GM21576 (cell line): ENCODE data around the gene OSCAR.
"Not testable (repeated sequence)": the region's sequence is repeated elsewhere in the genome, so short reads cannot be mapped to it uniquely, and the experiment has no call there.

Source experiments
- ATAC-seq: cut with Tn5 transposase; IDR thresholded peaks from one replicate; pipeline ENCODE4 v1.9.1; 2021; ENCODE audit warnings: mild to moderate bottlenecking, moderate library complexity; ENCODE audit not compliant: unreplicated experiment

Gene OSCAR

DNA sequence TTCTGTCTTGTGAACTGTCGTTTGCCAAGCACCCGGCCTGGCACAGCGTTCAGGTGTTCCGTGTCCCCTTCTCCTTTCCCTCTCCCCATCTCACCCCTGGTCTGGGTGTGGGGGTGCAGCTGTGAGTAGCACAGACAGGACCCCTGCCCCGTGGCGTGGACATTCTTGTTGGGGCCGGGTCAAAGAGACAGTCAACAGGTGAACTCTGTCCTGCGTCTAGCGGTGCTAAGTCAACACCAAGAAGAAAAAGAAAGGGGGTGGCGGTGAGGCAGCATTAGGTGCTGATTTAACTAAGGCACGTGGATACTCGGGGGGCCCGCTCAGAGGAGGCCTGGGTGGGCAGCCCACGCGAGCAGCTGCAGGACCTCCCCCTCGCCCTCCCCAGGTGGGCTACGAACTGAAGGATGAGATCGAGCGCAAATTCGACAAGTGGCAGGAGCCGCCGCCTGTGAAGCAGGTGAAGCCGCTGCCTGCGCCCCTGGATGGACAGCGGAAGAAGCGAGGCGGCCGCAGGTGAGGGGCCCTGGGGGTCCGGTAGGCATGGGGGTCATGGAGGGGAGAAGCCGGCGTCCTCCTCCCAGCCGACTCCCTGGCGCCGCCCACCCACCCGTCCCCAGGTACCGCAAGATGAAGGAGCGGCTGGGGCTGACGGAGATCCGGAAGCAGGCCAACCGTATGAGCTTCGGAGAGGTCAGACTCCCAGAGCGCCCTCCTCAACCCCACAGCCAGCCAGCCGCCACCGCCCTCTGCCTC is 27.3 kb upstream of the OSCAR start:
- no peak for ATAC-seq

GRCh38 chr19:54125713-54126112 is 25.1 kb upstream of the OSCAR start:
- no peak for ATAC-seq

DNA sequence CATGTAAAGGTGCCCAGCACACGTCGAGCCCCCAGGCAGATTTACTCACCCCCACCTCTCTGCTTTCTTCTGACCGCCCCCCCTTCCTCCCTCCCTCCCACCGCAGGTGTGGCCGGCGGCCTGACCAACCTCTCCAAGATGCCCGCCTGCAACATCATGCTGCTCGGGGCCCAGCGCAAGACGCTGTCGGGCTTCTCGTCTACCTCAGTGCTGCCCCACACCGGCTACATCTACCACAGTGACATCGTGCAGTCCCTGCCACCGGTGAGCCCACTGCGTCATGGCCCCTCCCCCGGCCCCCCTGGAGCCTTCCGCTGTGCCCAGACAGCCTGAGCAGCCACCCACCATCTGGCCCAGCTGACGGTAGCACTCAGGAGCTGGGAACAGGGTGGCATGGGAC is 23.8 kb upstream of the OSCAR start:
- no peak for ATAC-seq

GRCh38 chr19:54123682-54124081 is 23.1 kb upstream of the OSCAR start:
- ATAC-seq = no peak

- ATAC-seq = no peak
Observed at GRCh38 chr19:54121259-54121658, 20.7 kb upstream of the OSCAR start.

DNA sequence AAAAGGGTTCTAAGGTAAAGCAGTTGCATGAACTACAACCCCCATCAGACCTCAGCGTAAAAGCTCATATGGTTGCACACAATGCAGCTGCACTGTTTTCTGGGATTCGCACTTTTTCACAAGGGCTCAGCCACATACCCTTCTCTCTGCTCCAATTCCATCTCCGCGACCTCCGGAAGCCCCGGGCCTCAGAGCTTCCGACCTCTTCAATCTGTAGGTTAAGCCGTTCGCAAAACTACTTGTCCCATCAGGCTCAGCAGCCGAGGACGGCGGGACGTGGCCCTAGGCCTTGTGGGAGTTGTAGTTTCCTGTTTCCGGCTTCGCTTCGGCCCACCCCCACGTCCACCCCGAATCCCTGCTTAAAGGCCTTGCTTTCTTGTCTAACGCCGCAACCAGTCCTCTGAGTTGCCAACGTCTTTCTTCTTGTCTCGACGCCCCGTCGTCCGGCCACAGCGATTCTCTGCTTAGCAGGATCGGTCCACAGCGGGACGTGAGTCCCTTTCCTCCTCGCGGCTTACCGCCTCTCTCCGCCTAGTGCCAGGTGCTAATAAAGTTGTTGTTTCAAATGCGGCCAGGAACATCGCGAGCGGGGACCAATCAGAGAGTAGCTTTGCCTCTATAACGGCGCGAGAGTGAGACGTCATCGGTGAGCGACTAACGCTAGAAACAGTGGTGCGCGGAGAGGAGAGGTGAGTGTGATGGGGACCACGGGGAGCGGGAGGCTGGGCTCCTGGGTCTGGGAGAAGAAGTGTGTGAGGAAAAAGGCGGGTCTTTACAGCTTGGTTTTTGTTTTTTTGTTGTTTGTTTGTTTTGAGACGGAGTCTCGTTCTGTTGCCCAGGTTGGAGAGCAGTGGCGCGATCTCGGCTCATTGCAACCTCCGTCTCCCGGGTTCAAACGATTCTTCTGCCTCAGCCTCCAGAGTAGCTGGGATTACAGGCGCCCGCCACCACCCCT is 14.8 kb upstream of the OSCAR start, which contains the start of the genes PRPF31 and TFPT:
Gene PRPF31, plus strand, starts transcription at position 646 of the 955 bp plus-strand sequence. CDS start 2,525 bp downstream, outside the sequence.
Gene TFPT, minus strand, starts transcription at position 549 of the 955 bp plus-strand sequence. Its CDS starts 388 bp downstream, at position 161.
- peak; percentile 77 for ATAC-seq

DNA sequence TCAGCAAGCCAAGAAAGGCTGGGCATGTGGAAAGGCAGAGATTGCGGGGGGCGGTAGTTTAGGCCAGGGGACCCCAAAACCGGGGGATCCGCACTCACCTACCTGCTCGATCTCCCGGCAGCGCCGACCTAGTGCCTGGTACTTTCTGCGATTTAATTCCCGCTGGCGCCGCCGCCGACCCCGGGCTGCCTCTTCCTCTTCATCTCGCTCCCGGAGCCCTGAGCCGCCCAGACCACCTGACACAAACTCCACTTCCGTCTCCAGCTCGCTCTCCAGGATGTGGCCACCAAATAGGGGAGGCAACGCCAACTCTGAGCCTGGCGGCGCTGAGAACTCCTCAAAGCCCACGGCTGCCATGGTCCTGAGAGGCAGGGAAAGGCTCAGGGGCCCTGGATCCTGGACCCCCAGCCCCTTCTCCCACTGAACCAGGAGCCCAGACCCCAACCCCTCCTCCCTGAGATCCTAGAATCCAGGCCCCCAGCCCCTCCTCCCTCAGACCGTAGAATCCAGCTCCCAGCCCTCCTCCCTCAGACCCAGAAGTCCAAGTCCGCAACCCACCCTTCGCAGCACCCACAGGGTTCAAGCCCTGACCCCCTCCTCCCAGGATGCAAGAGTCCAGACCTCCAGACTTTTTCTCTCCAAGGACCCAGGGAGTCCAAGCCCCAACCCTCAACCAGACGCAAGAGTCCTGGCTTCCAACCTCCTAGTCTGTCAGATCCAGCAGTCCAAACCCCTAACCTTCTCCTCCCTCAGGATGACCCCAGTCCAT is 13.9 kb upstream of the OSCAR start:
- ATAC-seq = no peak

GRCh38 chr19:54109651-54110050 is 9.0 kb upstream of the OSCAR start:
- no peak for ATAC-seq

DNA sequence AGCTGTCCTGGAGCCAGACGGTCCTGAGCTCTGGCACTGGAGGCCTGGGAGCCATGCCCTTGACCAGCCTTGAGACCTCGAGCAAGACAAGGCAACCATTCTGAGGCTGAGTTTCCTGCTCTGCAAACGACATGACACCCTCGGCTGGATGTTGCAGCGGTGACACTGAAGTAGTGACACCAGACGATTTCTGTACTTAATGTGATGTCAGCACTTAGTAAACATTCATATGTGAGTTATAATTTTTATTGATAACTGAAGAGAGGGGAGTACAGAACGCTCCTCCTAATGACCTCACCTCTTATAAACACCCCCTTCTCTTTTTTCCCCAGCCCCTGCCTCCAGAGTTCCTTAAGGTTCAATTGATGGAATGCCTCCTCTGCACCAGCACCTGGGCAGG is 7.9 kb upstream of the OSCAR start:
- ATAC-seq = no peak

- no peak for ATAC-seq
Observed at GRCh38 chr19:54107876-54108490, 7.4 kb upstream of the OSCAR start.

GRCh38 chr19:54106716-54107115 is 6.1 kb upstream of the OSCAR start:
- no peak for ATAC-seq

- ATAC-seq = no peak
Observed at GRCh38 chr19:54105796-54106195, 5.2 kb upstream of the OSCAR start.

DNA sequence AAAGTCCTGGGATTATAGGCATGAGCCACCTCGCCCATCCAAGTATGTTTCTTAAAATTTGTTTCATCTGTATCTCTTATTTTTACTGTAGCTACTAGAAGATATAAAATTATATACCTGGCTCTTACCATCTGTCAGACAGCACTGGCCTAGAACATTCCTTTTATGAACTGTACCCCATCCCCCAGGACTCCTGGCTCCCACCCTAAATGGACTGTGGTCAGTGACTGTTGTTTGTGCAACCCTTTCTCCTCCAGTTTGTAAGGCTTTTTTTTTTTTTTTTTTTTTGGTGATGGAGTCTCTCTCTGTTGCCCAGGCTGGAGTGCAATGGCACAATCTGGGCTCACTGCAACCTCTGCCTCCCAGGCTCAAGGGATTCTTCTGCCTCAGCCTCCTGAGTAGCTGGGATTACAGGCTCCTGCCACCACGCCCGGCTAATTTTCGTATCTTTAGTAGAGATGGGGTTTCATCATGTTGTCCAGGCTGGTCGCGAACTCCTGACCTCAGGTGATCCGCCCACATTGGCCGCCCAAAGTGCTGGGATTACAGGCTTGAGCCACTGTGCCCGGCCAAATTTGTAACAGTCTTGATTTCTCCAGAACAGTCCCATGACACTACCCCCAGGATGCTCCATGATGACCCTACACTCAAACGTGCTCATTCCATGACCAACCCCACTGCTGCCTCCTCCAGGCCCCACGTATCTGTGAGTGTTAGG is 4.6 kb upstream of the OSCAR start:
- no peak for ATAC-seq

DNA sequence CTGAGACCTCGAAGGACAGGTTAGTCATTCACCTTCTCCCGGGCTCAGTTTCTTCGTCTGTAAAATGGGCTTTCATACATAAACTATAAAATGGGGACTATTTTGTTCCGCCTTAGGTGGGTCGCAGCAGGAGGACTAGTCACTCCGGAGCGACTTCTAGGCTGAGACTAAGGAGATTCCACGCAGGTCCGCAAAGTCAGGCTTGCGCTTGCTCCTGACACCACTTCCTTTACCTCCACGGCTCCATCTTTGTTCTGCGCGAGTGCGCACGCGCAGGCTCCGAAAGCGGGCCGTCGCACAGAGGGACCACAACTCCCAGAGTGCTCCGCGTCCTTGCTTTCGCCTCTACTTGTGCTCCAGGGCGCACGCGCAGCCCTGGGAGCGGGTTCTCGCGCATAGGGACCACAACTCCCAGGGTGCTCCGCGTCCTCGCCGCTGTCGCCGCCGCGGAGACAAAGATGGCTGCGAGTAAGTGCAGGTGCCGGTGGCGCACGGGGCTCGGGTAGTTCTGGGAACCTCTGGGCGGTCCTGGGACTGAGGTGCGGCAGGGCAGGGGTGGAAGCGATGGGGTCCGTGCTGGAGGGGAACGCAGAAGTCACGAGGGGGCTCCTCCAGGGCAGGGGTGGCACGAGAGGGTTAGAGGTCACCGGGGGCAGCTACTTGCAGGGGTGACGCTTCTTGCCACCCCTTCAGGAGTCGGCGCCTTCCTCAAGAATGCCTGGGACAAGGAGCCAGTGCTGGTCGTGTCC is 2.0 kb upstream of the OSCAR start, which contains the start of gene NDUFA3:
Gene NDUFA3, plus strand, starts transcription at position 435 of the 749 bp plus-strand sequence. Its CDS starts 24 bp downstream, at position 459.
- ATAC-seq = peak; percentile 88

- ATAC-seq = not testable (repeated sequence)
Observed at GRCh38 chr19:54099903-54100255, 724 bp downstream of the OSCAR start.

GRCh38 chr19:54099190-54099902 is 1.3 kb downstream of the OSCAR start:
- no peak for ATAC-seq

DNA sequence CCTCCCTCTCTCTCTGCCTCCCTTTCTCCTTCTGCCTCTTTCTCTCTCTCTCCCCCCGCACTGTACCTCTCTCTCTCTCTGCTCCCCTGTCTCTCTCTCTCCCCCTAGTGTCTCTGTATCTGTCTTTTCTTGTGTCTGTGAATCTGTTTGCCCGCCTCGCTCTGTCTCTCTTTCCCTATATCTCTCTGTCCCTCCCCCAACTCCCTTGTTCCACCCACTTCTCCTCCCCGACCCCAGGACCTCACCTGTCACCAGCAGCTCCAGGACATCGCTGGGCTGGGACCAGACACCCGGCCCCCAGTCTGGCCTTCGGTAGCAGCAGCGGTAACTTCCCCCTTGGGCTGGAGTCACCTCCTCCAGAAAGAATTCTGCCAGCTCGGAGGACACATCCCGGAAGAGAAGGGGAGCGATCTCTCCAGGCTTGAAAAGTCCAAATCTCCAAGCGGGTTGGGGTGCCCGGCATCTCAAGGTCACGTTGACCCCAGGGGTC is 3.9 kb downstream of the OSCAR start:
- ATAC-seq = no peak
